ENCODE data around the gene EZR. TPM values are rescaled to one million over a fixed set of nuclear protein-coding genes. Genes with fewer than 3 reads are reported as not detected.

Gene EZR
- total RNA-seq, 1 experiment from 2014 or later: 1,402 TPM

DNA sequence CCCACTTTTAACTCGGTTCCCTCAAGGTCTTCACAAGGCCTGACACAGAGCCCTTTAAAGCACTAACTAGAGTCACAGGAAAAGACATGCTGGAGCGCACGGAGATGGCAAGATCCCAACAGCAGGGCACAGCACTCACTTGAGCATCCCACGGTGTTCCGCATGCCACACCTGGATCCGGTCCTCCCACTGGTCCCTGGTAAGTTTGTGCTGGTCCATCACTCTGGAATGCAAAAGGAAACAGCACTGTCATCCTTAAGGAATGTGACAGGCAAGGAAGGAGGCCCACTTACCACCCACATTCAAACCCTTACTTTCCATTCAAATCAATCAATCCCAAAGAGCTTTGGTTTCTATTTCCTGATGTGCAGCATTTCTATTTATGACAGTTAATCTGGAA is 34.7 kb downstream of the EZR start:
- Histone ChIP-seq H3K4me2 (ENCODE audit: low read length) (peak overlapping the region; percentile 8; the same call in 1 of the 2 replicates), H3K9me3 (ENCODE audit: control insufficient read depth in 1 of 2, insufficient read depth in 1 of 2, low read depth in 1 of 2, low read length in 2 of 2) (no peaks in the 10 kb centered on the region), H3K9ac (ENCODE audit: low read length) (peak overlapping the region; percentile 27), H3K9me2 (ENCODE audit: insufficient read depth) (no peaks in the 10 kb centered on the region), H3K36me3 (ENCODE audit: control insufficient read depth in 1 of 2, insufficient read depth in 2 of 2, low read length in 2 of 2) (peaks cover 71 to 97% of the 10 kb centered on the region in 2 experiments), H2AFZ (ENCODE audit: low read depth, low read length, poor library complexity, severe bottlenecking) (no peak overlapping the region), H3K4me3 (replicated peaks in 1 of 2; ENCODE audit: low read depth in 1 of 2, low read length in 2 of 2) (no peak overlapping the region), H3K27ac (ENCODE audit: low read depth, low read length) (peak overlapping the region; percentile 34), H3K27me3 (ENCODE audit: insufficient read depth, low read length) (no peaks in the 10 kb centered on the region), H3K79me2 (ENCODE audit: insufficient read depth, low read length) (peaks cover 100% of the 10 kb centered on the region), H3K4me1 (ENCODE audit: control insufficient read depth in 1 of 2, insufficient read depth in 2 of 2, low read length in 2 of 2) (peaks cover 58 to 100% of the 10 kb centered on the region in 2 experiments), H4K20me1 (ENCODE audit: insufficient read depth) (peaks cover 74% of the 10 kb centered on the region; the same call in 1 of the 2 replicates)
- intact Hi-C loops (cut with micrococcal nuclease): no loop called here
- no TSS peak for BruUV-seq (replicated peaks)
- ChIA-PET RAD21 (ENCODE audit: low non-redundant PET in 1 of 2, low total read pairs in 2 of 2, uncharacterized antibody in 2 of 2, unreplicated experiment in 2 of 2) (no interaction called here), CTCF (no interaction called here), POLR2A (no interaction called here)
- ATAC-seq: peak; percentile 38
- no peak for DNase-seq (ENCODE audit: low read depth, low spot score)
- TF ChIP-seq YY1 (IDR thresholded peaks at IDR 0.05; ENCODE audit: extremely low read depth, insufficient replicate concordance, low read depth, low read length): no peak
- TF ChIP-seq, protein P1, sequence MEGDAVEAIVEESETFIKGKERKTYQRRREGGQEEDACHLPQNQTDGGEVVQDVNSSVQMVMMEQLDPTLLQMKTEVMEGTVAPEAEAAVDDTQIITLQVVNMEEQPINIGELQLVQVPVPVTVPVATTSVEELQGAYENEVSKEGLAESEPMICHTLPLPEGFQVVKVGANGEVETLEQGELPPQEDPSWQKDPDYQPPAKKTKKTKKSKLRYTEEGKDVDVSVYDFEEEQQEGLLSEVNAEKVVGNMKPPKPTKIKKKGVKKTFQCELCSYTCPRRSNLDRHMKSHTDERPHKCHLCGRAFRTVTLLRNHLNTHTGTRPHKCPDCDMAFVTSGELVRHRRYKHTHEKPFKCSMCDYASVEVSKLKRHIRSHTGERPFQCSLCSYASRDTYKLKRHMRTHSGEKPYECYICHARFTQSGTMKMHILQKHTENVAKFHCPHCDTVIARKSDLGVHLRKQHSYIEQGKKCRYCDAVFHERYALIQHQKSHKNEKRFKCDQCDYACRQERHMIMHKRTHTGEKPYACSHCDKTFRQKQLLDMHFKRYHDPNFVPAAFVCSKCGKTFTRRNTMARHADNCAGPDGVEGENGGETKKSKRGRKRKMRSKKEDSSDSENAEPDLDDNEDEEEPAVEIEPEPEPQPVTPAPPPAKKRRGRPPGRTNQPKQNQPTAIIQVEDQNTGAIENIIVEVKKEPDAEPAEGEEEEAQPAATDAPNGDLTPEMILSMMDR (IDR thresholded peaks at IDR 0.05 in 2 of 3, conservative IDR thresholded peaks at IDR 0.05 in 1 of 3; ENCODE audit: borderline replicate concordance in 1 of 3, insufficient read depth in 1 of 3, low read depth in 2 of 3, low read length in 2 of 3): no peak
- TF ChIP-seq POLR2AphosphoS5 (IDR thresholded peaks at IDR 0.05; ENCODE audit: low read depth, low read length): peak; percentile 8

- RAD21 ChIA-PET (ENCODE audit: low non-redundant PET in 1 of 2, low total read pairs in 2 of 2, uncharacterized antibody in 2 of 2, unreplicated experiment in 2 of 2): no interaction called here
- POLR2A ChIA-PET: no interaction called here
- no peak for TF ChIP-seq CEBPB (IDR thresholded peaks at IDR 0.05; ENCODE audit: low read depth)
- TF ChIP-seq FOSL1 (IDR thresholded peaks at IDR 0.05; ENCODE audit: low read depth): no peak
- no peak for TF ChIP-seq SP1 (IDR thresholded peaks at IDR 0.05; ENCODE audit: low read depth)
- no peak for TF ChIP-seq JUND (IDR thresholded peaks at IDR 0.05)
- TF ChIP-seq POLR2AphosphoS5 (IDR thresholded peaks at IDR 0.05; ENCODE audit: low read depth, low read length): peak; percentile 61; the same call in 1 of the 2 replicates
- TF ChIP-seq CBX3 (IDR thresholded peaks at IDR 0.05; ENCODE audit: low read depth): no peak
- Histone ChIP-seq H3K27ac (ENCODE audit: low read depth, low read length) (peak overlapping the region; percentile 34), H3K4me3 (replicated peaks in 1 of 2; ENCODE audit: low read depth in 1 of 2, low read length in 2 of 2) (no peak overlapping the region), H3K9ac (ENCODE audit: low read length) (peak overlapping the region; percentile 10), H2AFZ (ENCODE audit: low read depth, low read length, poor library complexity, severe bottlenecking) (no peak overlapping the region), H3K4me2 (ENCODE audit: low read length) (peak overlapping the region; percentile 8), H3K9me3 (ENCODE audit: control insufficient read depth in 1 of 2, insufficient read depth in 1 of 2, low read depth in 1 of 2, low read length in 2 of 2) (no peaks in the 10 kb centered on the region), H4K20me1 (ENCODE audit: insufficient read depth) (peaks cover 71% of the 10 kb centered on the region; the same call in 1 of the 2 replicates), H3K9me2 (ENCODE audit: insufficient read depth) (no peaks in the 10 kb centered on the region), H3K4me1 (ENCODE audit: control insufficient read depth in 1 of 2, insufficient read depth in 2 of 2, low read length in 2 of 2) (peaks cover 58 to 98% of the 10 kb centered on the region in 2 experiments), H3K36me3 (ENCODE audit: control insufficient read depth in 1 of 2, insufficient read depth in 2 of 2, low read length in 2 of 2) (peaks cover 72 to 95% of the 10 kb centered on the region in 2 experiments), H3K27me3 (ENCODE audit: insufficient read depth, low read length) (no peaks in the 10 kb centered on the region), H3K79me2 (ENCODE audit: insufficient read depth, low read length) (peaks cover 100% of the 10 kb centered on the region)
- DNase-seq (ENCODE audit: low read depth, low spot score): no peak
- no TSS peak for BruUV-seq (replicated peaks)
- CTCF ChIA-PET: no interaction called here
- no peak for ATAC-seq
- intact Hi-C loops (cut with micrococcal nuclease): no loop called here
Measured at GRCh38 chr6:158783851-158784250, 35.3 kb downstream of the EZR start.

All from HCT116 (cell line).